NCI-H1092 treated with DMSO at 0.1 percent for 48 hours (cell line): ENCODE data around the gene PPP2R5D.

Source experiments
- DNase-seq: peaks from one replicate; lab custom pipeline; 2025; lab: John Stamatoyannopoulos, UW

PPP2R5D gene

GRCh38 chr6:42963855-42964605 is 20.3 kb upstream of the PPP2R5D start:
- no peak for DNase-seq

GRCh38 chr6:42966571-42966970 is 17.8 kb upstream of the PPP2R5D start:
- no peak for DNase-seq

DNA sequence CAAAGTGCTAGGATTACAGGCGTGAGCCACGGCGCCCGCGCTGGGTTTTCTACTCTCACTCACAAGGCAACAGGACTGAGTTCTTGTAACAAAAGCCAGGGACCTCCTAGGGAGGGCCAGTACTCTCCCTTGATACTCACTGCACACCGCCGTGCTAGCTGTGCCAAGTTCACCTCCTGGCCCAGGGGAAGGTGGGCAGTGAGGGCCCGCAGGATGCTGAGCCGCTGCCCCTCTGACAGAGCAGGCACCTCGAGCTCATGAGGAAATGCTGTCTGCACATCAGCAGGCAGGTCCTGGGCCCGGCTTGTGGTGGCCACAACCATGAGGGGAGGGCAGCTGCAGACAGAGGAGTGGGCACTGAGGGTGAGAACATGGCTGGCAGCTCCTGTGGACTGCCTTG is 17.1 kb upstream of the PPP2R5D start:
- no peak for DNase-seq

GRCh38 chr6:42968126-42968701 is 16.2 kb upstream of the PPP2R5D start:
- no peak for DNase-seq

DNA sequence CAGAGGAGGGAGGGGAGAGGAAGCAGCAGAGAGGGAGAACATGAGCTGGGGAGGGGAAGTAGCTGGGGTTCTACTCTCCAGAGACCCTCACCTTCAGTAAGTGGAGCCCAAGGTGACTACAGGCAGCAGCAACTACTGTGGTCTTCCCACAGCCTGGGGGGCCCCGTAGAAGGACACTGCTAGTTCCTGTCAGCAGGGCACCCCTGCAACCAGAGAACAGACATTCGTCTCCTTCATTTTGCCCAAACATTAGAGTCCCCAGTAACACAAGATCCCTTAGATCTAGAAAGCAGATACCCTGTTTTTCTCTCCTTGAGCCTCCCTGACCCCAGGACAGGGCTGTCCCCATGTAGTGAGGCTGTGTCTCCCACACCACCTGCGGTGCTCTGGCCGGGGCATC is 15.6 kb upstream of the PPP2R5D start:
- no peak for DNase-seq

- no peak for DNase-seq
Measured at GRCh38 chr6:42969431-42969830, 14.9 kb upstream of the PPP2R5D start.

DNA sequence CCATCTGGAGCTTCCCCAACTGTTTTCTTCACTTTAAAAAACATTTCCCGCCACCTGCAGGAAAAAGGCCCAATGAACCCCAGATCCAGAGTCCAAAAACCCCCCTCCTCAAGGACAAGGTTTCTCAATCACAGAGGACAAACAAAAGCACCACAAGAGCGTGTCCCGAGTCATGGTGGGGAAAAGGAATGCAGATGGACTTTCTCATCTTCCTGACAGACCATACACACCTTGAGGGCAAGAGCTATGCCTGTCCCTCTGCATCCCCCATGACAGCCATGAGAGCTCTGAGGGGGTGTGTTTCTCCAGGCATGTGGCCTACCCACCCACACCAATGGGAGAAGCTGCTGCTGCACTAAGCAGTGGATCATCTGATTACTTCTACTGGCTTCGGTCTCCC is 14.4 kb upstream of the PPP2R5D start:
- DNase-seq = no peak

- DNase-seq = no peak
Measured at GRCh38 chr6:42970871-42971612, 13.3 kb upstream of the PPP2R5D start.

DNA sequence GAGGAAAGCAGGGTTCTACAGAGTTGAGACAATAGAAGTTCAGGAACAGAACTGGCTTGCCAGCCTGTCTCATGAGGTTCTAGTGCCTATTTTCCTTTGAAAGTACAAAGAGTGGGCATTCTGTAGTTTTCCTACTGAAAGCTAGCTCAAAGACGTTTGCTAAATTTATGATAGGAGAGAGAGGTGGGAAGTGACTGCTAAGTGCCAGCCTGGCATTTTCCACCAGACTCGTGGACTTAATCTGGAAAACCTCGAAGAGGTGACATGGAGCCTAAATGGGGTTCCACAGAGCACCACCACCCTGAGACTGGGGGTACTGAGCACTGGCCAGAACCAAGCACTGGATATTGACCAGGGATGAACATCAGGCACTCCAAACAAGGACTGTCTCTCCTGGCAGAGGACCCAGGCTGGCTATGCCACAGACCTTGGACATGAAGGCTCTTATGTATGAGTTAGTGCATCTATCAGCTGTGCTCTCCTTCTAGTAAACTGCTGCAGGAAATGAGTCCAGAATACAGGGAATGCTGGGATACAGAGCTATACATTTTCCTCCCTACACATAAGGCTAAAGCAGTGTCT is 12.5 kb upstream of the PPP2R5D start:
- DNase-seq = no peak

GRCh38 chr6:42973926-42974325 is 10.4 kb upstream of the PPP2R5D start:
- DNase-seq = no peak

- no peak for DNase-seq
Measured at GRCh38 chr6:42974919-42975505, 9.4 kb upstream of the PPP2R5D start.

- no peak for DNase-seq
Measured at GRCh38 chr6:42978487-42978838, 5.9 kb upstream of the PPP2R5D start.

DNA sequence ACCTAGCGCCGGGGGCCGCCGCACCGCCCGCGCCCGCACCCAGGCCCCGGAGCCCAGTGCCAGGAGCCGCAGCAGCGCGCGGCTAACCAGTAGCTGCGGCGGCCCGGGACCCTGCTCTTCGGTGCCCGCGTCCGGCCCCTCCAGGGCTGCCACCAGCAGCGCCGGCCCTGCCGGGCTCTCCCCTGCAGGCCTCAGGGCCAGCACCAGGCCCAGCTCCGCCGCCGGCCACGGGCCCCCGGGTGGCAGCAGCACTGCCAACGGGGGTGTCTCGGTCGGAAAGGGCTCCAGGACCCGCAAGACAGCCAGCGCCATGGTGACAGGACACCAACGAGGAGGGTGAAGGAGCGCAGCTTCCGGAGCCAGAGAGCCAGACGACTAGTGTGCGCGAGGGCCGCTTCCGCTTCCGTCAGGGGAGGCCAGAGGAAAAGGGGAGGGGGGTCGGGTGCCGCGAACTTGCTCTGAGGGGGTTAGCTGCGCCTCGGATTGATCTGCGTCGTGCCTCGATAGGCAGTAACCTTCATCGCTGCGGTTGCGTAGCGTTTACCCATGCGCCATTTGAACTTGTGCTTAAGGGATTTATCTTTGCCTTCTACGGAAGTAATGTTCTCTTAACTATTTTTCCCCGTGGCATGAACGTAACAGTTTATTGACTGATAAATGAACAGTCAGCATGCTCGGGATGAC is 5.4 kb upstream of the PPP2R5D start, which contains the start of gene PEX6:
PEX6 (minus strand) TSS at position 343 of the 684 bp plus-strand sequence; CDS start at position 312, 31 bp downstream.
- DNase-seq = peak; percentile 97

DNA sequence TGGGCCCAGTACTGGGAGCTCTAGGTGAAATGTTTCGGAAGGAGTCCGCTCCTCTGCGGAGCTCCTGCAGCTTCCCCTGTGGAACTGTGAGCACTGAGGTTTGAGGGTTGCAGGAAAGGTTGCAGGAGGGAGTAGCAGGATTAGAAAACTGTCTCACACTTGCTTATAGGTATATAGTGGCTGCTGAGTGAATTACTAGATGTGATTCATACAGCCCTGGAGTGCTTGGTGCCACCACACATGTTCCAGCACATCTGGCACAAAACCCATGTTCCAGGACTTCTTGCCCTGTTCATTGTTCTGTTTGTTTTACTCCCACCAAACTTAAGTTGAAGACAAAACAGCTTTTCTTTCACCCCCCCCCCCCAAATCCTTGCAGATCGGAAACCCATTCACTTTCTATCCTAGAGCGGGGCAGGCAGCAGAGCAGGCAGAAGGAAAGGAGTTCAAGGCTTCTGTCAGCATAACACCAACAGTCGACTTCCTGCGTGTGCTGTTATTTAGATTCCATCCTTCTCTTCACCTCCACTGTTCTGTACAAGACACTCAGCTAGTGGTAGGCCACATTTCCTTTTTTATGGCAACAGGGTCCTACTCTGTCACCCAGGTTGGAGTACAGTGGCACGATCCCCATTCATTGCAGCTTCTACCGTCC is 4.7 kb upstream of the PPP2R5D start:
- DNase-seq = no peak

- DNase-seq = no peak
Measured at GRCh38 chr6:42981836-42982235, 2.5 kb upstream of the PPP2R5D start.

- no peak for DNase-seq
Measured at GRCh38 chr6:42984924-42985475, 630 bp downstream of the PPP2R5D start.

DNA sequence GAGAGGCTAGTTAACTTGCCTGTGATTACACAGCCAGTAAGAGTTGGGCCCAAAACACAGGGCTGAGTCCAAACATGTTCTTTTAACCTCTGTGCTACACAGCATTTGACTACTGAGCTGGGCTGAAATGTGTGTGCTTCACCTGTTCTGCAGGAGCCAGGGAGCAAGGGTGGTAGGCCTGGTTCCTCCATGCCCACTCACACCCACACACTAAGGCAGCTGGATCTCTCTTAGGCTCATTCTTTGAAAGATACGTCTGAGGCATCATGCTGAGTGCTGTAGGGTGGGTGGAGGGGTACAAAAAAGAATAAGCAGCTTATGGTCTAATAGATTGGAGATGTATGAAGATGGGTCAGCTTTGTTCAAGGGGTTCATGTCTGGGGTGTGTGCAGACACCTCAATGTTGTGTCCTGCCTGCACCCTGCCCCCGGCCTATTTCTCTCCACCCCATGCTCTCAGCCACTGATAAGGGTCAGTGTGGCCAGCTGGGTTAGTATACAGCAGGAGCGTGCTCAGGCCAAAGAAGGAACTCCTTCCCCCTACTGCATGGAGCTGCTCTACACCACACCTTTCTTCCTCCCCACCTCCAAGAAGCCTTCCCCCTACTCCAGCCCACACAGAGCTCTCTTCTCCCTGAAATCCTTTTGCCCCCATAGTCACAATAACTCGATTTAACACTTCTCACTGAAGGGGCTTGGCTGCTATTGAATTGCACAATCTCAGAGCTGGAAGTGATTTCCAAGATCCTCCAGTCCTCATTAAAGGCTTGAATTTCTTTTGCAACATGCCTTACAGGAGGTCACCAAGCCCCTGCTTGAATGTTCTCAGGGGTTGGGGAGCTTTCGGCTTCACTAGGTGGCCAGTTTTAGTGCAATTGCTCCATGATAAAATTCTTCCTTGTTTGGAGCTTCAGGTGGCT is 3.4 kb downstream of the PPP2R5D start:
- no peak for DNase-seq

DNA sequence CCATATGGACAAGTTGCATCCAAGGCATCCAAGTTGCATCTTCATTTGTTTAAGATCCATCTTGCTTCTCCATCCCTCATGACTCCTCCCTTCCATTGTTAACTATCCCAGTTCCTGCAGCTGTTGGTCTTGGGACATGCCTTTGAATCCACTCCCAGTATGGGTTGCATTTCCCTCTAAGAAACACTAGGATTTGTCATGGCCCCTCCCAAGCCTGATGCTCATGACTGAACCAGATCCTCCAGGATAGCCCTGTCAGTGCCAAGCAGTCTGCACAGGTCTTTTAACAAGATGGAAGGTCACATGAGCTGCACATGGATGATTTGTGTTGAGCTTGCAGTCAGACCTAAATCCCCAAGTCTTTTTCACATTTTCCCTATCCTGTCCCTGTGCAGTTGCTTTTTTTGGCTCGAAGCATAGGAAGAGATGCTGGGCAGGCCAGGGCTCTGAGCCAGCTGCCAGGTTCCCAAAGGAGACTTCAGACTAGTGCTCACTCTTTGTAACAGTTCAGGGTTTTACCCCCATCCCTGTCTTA is 4.2 kb downstream of the PPP2R5D start:
- no peak for DNase-seq

- DNase-seq = no peak
Measured at GRCh38 chr6:42989923-42990322, 5.6 kb downstream of the PPP2R5D start.

DNA sequence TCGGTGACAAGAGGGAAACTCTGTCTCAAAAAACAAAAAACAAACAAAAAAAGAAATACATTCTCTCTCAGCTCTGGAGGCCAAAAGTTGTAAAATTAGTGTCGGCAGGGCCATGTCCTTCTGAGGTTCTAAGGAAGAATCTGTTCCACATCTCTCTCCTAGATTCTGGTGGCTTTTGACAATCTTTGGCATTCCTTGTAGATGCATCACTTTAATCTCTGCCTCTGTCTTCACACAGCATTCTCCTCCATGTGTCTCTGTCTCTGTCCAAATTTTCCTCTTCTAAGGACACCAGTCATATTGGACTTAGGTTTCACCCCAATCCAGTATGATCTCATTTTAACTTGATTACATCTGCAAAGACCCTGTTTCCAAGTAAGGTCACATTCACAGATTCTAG is 9.1 kb downstream of the PPP2R5D start:
- no peak for DNase-seq
